Measurements from ENCODE around the gene MCUR1. TPM values are rescaled to one million over a fixed set of nuclear protein-coding genes. Genes with fewer than 3 reads are reported as not detected.
A peak's percentile ranks its signal among the peaks of the same experiment; 100 is the strongest.

The MCUR1 gene
- total and polyA plus RNA-seq, 4 donors: 8.0 to 42.1 (median 20.6) TPM

DNA sequence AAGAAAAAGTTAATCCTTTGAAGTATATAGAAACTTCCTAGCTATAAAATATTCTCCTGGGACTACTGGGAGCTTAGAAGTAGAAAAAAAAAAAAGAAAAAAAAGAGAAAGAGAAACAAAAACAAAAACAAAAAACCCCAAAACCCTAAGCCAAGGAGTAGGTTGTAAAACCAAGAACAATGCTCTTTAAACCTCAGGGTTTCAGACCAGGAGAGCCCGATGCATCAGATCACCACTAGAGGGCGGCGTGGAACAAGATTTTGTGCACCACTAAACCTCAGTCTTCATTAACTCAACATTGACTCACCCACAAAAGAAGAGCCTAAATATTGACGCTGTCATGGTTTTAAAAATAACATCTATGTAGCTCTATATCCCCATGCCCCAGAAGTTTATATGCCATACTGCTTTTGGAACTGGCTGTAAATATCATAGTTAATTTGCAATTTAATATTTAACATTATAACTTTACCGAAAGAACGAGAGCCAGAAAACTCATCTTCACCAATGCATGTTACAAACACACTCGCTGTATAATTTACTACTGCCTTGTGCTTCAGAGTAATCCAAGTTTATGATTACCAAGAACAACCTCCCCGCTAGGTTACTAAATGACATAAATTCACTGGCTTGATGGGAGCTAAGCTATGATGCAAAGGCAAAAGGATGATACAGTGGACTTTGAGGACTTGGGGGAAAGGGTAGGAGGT lies 19.2 kb downstream of the MCUR1 start:
- no peaks in the 10 kb centered on the region for H3K27me3 ChIP-seq (ENCODE audit: control insufficient read depth in 3 of 3, insufficient read depth in 3 of 3, low read length in 2 of 3)
- DNase-seq: peak; percentile 81 to 85 (median 82)
- TF ChIP-seq, protein P1, sequence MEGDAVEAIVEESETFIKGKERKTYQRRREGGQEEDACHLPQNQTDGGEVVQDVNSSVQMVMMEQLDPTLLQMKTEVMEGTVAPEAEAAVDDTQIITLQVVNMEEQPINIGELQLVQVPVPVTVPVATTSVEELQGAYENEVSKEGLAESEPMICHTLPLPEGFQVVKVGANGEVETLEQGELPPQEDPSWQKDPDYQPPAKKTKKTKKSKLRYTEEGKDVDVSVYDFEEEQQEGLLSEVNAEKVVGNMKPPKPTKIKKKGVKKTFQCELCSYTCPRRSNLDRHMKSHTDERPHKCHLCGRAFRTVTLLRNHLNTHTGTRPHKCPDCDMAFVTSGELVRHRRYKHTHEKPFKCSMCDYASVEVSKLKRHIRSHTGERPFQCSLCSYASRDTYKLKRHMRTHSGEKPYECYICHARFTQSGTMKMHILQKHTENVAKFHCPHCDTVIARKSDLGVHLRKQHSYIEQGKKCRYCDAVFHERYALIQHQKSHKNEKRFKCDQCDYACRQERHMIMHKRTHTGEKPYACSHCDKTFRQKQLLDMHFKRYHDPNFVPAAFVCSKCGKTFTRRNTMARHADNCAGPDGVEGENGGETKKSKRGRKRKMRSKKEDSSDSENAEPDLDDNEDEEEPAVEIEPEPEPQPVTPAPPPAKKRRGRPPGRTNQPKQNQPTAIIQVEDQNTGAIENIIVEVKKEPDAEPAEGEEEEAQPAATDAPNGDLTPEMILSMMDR (IDR thresholded peaks at IDR 0.05; ENCODE audit: control extremely low read depth, extremely low read depth): peak; percentile 81
- ATAC-seq (ENCODE audit: insufficient read depth, low FRiP score): peak; percentile 89
- H3K9ac ChIP-seq (ENCODE audit: insufficient read depth in 1 of 2, low read length in 2 of 2): no peak overlapping the region
- no peaks in the 10 kb centered on the region for H3K9me3 ChIP-seq (ENCODE audit: control insufficient read depth in 4 of 4, insufficient read depth in 3 of 4, low read length in 3 of 4)
- H3K4me3 ChIP-seq: no peak overlapping the region
- H3K4me1 ChIP-seq (ENCODE audit: control insufficient read depth in 5 of 5, insufficient read depth in 5 of 5, low read length in 5 of 5): peaks cover 0 to 12% (median 0%) of the 10 kb centered on the region in 5 donors
- 44 to 46% methylated on average over 8 of the region's 8 CpGs for WGBS, 2 donors
- H3K36me3 ChIP-seq (ENCODE audit: control insufficient read depth in 4 of 4, insufficient read depth in 4 of 4, low read length in 4 of 4): peaks cover 3 to 15% (median 5%) of the 10 kb centered on the region in 4 donors
- H3K27ac ChIP-seq (ENCODE audit: low read depth in 1 of 2, low read length in 1 of 2): no peak overlapping the region

DNA sequence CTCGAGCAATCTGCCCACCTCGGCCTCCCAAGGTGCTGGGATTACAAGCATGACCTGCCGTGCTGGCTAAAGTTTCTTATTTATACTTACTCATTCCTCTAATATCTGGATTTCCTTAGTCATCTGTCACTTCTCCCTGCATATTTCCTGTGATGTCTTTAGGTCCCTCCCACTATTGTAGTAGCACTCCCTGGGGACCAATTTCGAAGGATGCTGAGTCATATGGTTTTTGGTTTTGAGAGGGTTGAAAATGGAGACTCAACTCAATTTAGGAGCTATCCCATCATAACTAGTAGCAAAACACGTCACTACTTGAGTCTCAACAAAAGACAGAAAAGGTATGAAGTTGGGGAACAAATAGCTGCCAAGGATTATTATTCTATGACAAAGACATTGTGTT lies 20.2 kb downstream of the MCUR1 start:
- 64 to 72% methylated on average over 5 of the region's 5 CpGs for WGBS, 2 donors
- TF ChIP-seq, protein P1 (IDR thresholded peaks at IDR 0.05; ENCODE audit: control extremely low read depth, extremely low read depth): no peak

DNA sequence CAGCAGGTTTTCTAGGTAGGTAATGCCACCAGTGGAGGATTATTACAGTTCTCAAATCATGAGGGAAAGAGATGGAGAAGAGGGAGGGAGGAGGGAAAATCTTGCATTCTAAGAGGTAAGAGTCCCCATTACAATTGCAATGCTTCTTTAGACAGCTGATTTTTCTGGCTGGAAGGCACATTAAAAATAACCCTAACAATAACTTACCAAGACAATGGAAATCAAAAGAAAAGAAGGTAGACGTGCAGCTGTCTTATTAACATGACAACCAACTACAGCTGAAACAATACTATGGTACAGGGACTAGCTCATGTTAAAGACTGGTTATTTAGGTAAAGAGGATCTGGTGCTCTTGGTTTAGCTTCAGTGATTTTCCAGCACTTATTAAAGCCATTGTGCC lies 24.6 kb downstream of the MCUR1 start:
- Histone ChIP-seq H3K4me3 (no peak overlapping the region), H3K27ac (ENCODE audit: low read depth in 1 of 2, low read length in 1 of 2) (no peak overlapping the region), H3K36me3 (ENCODE audit: control insufficient read depth in 4 of 4, insufficient read depth in 4 of 4, low read length in 4 of 4) (peaks cover 0 to 10% (median 3%) of the 10 kb centered on the region in 4 donors), H3K9me3 (ENCODE audit: control insufficient read depth in 4 of 4, insufficient read depth in 3 of 4, low read length in 3 of 4) (no peaks in the 10 kb centered on the region), H3K4me1 (ENCODE audit: control insufficient read depth in 5 of 5, insufficient read depth in 5 of 5, low read length in 5 of 5) (peaks cover 0 to 13% (median 0%) of the 10 kb centered on the region in 5 donors), H3K27me3 (ENCODE audit: control insufficient read depth in 3 of 3, insufficient read depth in 3 of 3, low read length in 2 of 3) (no peaks in the 10 kb centered on the region), H3K9ac (ENCODE audit: insufficient read depth in 1 of 2, low read length in 2 of 2) (no peak overlapping the region)
- DNase-seq (no peak), ATAC-seq (ENCODE audit: insufficient read depth, low FRiP score) (no peak)
- TF ChIP-seq, protein P1 (IDR thresholded peaks at IDR 0.05; ENCODE audit: control extremely low read depth, extremely low read depth): no peak
- WGBS, 2 donors: 85 to 91% methylated on average over 1 of the region's 1 CpG

More for the DNA sequence above, 20.2 kb downstream of the MCUR1 start:
- Histone ChIP-seq H3K9ac (ENCODE audit: insufficient read depth in 1 of 2, low read length in 2 of 2) (no peak overlapping the region), H3K4me1 (ENCODE audit: control insufficient read depth in 5 of 5, insufficient read depth in 5 of 5, low read length in 5 of 5) (peaks cover 0 to 12% (median 0%) of the 10 kb centered on the region in 5 donors), H3K36me3 (ENCODE audit: control insufficient read depth in 4 of 4, insufficient read depth in 4 of 4, low read length in 4 of 4) (peaks cover 3 to 12% (median 4%) of the 10 kb centered on the region in 4 donors), H3K4me3 (no peak overlapping the region), H3K9me3 (ENCODE audit: control insufficient read depth in 4 of 4, insufficient read depth in 3 of 4, low read length in 3 of 4) (no peaks in the 10 kb centered on the region), H3K27me3 (ENCODE audit: control insufficient read depth in 3 of 3, insufficient read depth in 3 of 3, low read length in 2 of 3) (no peaks in the 10 kb centered on the region), H3K27ac (ENCODE audit: low read depth in 1 of 2, low read length in 1 of 2) (no peak overlapping the region)
- DNase-seq (no peak), ATAC-seq (ENCODE audit: insufficient read depth, low FRiP score) (no peak)

Measured in lung (tissue), 12 donors.